ENCODE data around the gene FARP2.

DNA sequence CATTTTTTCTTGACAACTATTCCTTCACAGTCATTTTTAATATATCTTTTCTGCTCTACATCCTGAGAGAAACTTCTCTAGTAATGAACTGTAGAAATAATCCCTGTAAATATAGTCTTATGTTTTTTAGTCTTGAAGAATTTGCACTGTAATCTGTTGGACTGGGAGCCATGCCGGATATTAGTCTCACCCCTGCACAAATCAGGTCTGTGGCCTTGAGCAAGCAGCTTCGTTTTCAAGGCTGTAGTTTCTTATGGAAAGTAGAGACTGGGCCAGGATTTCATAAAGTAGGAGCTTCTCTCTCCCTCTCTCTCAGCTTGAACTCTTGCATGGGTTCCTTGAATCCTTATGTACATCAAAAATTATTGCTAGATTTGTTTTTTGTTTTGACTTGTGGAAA lies 8.7 kb downstream of the FARP2 start:
- TF ChIP-seq CTCF (IDR thresholded peaks at IDR 0.05; ENCODE audit: low read depth, low read length), result no peak
- TF ChIP-seq EZH2phosphoT487 (IDR thresholded peaks at IDR 0.05; ENCODE audit: low read depth), result no peak
